ENCODE data around the gene FYB1. TPM values are rescaled to one million over a fixed set of nuclear protein-coding genes. Genes with fewer than 3 reads are reported as not detected.
A peak's percentile ranks its signal among the peaks of the same experiment; 100 is the strongest.

FYB1 gene
- total RNA-seq, 1 experiment from 2014 or later, result not detected

- H3K36me3 ChIP-seq, result no peaks in the 10 kb centered on the region
- no peak overlapping the region for H3K4me3 ChIP-seq
- H3K27me3 ChIP-seq, result no peaks in the 10 kb centered on the region
- no peaks in the 10 kb centered on the region for H3K9me3 ChIP-seq (replicated peaks)
- H3K27ac ChIP-seq, result no peak overlapping the region
- H3K4me1 ChIP-seq, result no peaks in the 10 kb centered on the region
- DNase-seq, result no peak
Measured at GRCh38 chr5:39175273-39175955, 43.9 kb downstream of the FYB1 start.

- Histone ChIP-seq H3K4me1 (no peaks in the 10 kb centered on the region), H3K4me3 (no peak overlapping the region), H3K36me3 (no peaks in the 10 kb centered on the region), H3K27ac (no peak overlapping the region), H3K9me3 (replicated peaks) (no peaks in the 10 kb centered on the region), H3K27me3 (no peaks in the 10 kb centered on the region)
- no peak for DNase-seq
Measured at GRCh38 chr5:39173069-39173468, 46.3 kb downstream of the FYB1 start.

- Histone ChIP-seq H3K9me3 (replicated peaks) (no peaks in the 10 kb centered on the region), H3K27ac (no peak overlapping the region), H3K4me1 (no peaks in the 10 kb centered on the region), H3K27me3 (no peaks in the 10 kb centered on the region), H3K36me3 (no peaks in the 10 kb centered on the region), H3K4me3 (no peak overlapping the region)
- DNase-seq, result no peak
Measured at GRCh38 chr5:39172593-39172992, 46.8 kb downstream of the FYB1 start.

- Histone ChIP-seq H3K9me3 (replicated peaks) (no peaks in the 10 kb centered on the region), H3K4me3 (no peak overlapping the region), H3K4me1 (no peaks in the 10 kb centered on the region), H3K27me3 (no peaks in the 10 kb centered on the region), H3K27ac (no peak overlapping the region), H3K36me3 (no peaks in the 10 kb centered on the region)
- no peak for DNase-seq
Measured at GRCh38 chr5:39171647-39172046, 47.7 kb downstream of the FYB1 start.

- no peaks in the 10 kb centered on the region for H3K36me3 ChIP-seq
- no peak overlapping the region for H3K4me3 ChIP-seq
- H3K4me1 ChIP-seq, result no peaks in the 10 kb centered on the region
- H3K27ac ChIP-seq, result no peak overlapping the region
- H3K27me3 ChIP-seq, result no peaks in the 10 kb centered on the region
- H3K9me3 ChIP-seq (replicated peaks), result no peaks in the 10 kb centered on the region
- DNase-seq, result no peak
Measured at GRCh38 chr5:39169081-39169480, 50.3 kb downstream of the FYB1 start.

GRCh38 chr5:39167972-39168342 lies 51.4 kb downstream of the FYB1 start:
- no peak for DNase-seq
- Histone ChIP-seq H3K4me1 (no peaks in the 10 kb centered on the region), H3K27ac (no peak overlapping the region), H3K9me3 (replicated peaks) (no peaks in the 10 kb centered on the region), H3K36me3 (no peaks in the 10 kb centered on the region), H3K27me3 (no peaks in the 10 kb centered on the region), H3K4me3 (no peak overlapping the region)

- DNase-seq, result no peak
Measured at GRCh38 chr5:39167141-39167971, 52.0 kb downstream of the FYB1 start.

GRCh38 chr5:39164529-39165402 lies 54.6 kb downstream of the FYB1 start:
- no peak for DNase-seq
- Histone ChIP-seq H3K4me3 (no peak overlapping the region), H3K27me3 (no peaks in the 10 kb centered on the region), H3K4me1 (no peaks in the 10 kb centered on the region), H3K9me3 (replicated peaks) (no peaks in the 10 kb centered on the region), H3K36me3 (no peaks in the 10 kb centered on the region), H3K27ac (no peak overlapping the region)

More at GRCh38 chr5:39167141-39167971, 52.0 kb downstream of the FYB1 start:
- Histone ChIP-seq H3K9me3 (replicated peaks) (no peaks in the 10 kb centered on the region), H3K36me3 (no peaks in the 10 kb centered on the region), H3K27ac (no peak overlapping the region), H3K4me3 (no peak overlapping the region), H3K4me1 (no peaks in the 10 kb centered on the region), H3K27me3 (no peaks in the 10 kb centered on the region)

GRCh38 chr5:39164016-39164415 lies 55.3 kb downstream of the FYB1 start:
- Histone ChIP-seq H3K4me1 (no peaks in the 10 kb centered on the region), H3K27ac (no peak overlapping the region), H3K36me3 (no peaks in the 10 kb centered on the region), H3K27me3 (0 out of 2 replicates have a peak, but pooled peaks cover 3% of the 10 kb centered on the region), H3K4me3 (no peak overlapping the region), H3K9me3 (replicated peaks) (no peaks in the 10 kb centered on the region)
- DNase-seq, result peak; percentile 30 to 53

- 0 out of 2 replicates have a peak, but pooled peaks cover 3% of the 10 kb centered on the region for H3K27me3 ChIP-seq
- H3K4me3 ChIP-seq, result no peak overlapping the region
- H3K4me1 ChIP-seq, result no peaks in the 10 kb centered on the region
- H3K9me3 ChIP-seq (replicated peaks), result no peaks in the 10 kb centered on the region
- H3K36me3 ChIP-seq, result no peaks in the 10 kb centered on the region
- no peak overlapping the region for H3K27ac ChIP-seq
- no peak for DNase-seq
Measured at GRCh38 chr5:39161578-39161977, 57.8 kb downstream of the FYB1 start.

- DNase-seq, result no peak
- Histone ChIP-seq H3K4me1 (no peaks in the 10 kb centered on the region), H3K27ac (no peak overlapping the region)
Measured at GRCh38 chr5:39160576-39161213, 58.7 kb downstream of the FYB1 start.

GRCh38 chr5:39159811-39160490 lies 59.4 kb downstream of the FYB1 start:
- no peaks in the 10 kb centered on the region for H3K36me3 ChIP-seq
- DNase-seq, result no peak

More at GRCh38 chr5:39160576-39161213, 58.7 kb downstream of the FYB1 start:
- Histone ChIP-seq H3K4me3 (no peak overlapping the region), H3K36me3 (no peaks in the 10 kb centered on the region), H3K9me3 (replicated peaks) (no peaks in the 10 kb centered on the region), H3K27me3 (0 out of 2 replicates have a peak, but pooled peaks cover 3% of the 10 kb centered on the region)

GRCh38 chr5:39158786-39159185 lies 60.6 kb downstream of the FYB1 start:
- no peaks in the 10 kb centered on the region for H3K36me3 ChIP-seq
- H3K9me3 ChIP-seq (replicated peaks), result no peaks in the 10 kb centered on the region
- H3K4me3 ChIP-seq, result no peak overlapping the region
- DNase-seq, result no peak
- 0 out of 2 replicates have a peak, but pooled peaks cover 3% of the 10 kb centered on the region for H3K27me3 ChIP-seq
- no peak overlapping the region for H3K27ac ChIP-seq
- H3K4me1 ChIP-seq, result no peaks in the 10 kb centered on the region

More at GRCh38 chr5:39159811-39160490, 59.4 kb downstream of the FYB1 start:
- H3K27me3 ChIP-seq, result 0 out of 2 replicates have a peak, but pooled peaks cover 3% of the 10 kb centered on the region
- H3K9me3 ChIP-seq (replicated peaks), result no peaks in the 10 kb centered on the region
- H3K27ac ChIP-seq, result no peak overlapping the region
- no peak overlapping the region for H3K4me3 ChIP-seq
- no peaks in the 10 kb centered on the region for H3K4me1 ChIP-seq

GRCh38 chr5:39158127-39158593 lies 61.2 kb downstream of the FYB1 start:
- H3K4me3 ChIP-seq, result no peak overlapping the region
- H3K36me3 ChIP-seq, result no peaks in the 10 kb centered on the region
- H3K4me1 ChIP-seq, result no peaks in the 10 kb centered on the region
- H3K27ac ChIP-seq, result no peak overlapping the region
- H3K27me3 ChIP-seq, result 0 out of 2 replicates have a peak, but pooled peaks cover 3% of the 10 kb centered on the region
- no peaks in the 10 kb centered on the region for H3K9me3 ChIP-seq (replicated peaks)
- DNase-seq, result no peak

Data from SJCRH30 (cell line).